ENCODE results near the gene MLEC.

The MLEC gene, protein sequence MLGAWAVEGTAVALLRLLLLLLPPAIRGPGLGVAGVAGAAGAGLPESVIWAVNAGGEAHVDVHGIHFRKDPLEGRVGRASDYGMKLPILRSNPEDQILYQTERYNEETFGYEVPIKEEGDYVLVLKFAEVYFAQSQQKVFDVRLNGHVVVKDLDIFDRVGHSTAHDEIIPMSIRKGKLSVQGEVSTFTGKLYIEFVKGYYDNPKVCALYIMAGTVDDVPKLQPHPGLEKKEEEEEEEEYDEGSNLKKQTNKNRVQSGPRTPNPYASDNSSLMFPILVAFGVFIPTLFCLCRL

DNA sequence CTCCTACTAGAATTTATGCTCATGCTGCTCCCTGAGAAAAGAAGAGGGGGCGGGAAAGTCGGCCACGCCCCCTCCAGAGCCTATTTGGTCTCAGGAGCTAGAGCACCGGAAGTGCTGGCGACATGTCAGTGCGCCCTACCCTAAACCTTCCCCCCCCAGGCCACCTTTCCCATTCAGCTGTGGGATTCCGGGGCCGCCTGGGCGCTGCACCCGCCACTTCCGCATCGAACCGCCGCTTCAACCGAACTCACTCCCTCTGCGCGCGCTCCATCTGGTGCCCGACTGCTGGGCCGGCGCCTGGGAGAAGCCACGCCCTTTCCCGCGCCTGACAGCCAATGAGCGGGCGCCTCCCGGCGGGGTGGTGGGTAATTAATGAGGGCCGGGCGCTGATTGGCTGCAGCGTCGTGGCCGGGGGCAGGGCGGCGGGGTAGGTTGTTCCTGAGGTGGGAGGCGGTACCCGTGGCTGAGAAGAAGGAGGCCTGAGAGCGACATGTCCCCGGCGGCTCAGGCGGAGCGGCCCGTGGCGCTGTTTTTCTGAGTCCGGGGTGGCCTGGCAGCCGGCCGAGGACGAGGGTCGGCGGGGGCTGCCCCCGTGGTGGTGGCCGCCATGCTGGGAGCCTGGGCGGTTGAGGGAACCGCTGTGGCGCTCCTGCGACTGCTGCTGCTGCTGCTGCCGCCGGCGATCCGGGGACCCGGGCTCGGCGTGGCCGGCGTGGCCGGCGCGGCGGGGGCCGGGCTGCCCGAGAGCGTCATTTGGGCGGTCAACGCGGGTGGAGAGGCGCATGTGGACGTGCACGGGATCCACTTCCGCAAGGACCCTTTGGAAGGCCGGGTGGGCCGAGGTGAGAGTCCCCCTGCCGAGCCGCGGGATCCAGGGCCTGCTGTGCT, at the start of gene MLEC:
MLEC (plus strand) TSS at position 460 of the 888 bp plus-strand sequence; CDS start at position 608, 148 bp downstream.
- TF ChIP-seq, protein P1, sequence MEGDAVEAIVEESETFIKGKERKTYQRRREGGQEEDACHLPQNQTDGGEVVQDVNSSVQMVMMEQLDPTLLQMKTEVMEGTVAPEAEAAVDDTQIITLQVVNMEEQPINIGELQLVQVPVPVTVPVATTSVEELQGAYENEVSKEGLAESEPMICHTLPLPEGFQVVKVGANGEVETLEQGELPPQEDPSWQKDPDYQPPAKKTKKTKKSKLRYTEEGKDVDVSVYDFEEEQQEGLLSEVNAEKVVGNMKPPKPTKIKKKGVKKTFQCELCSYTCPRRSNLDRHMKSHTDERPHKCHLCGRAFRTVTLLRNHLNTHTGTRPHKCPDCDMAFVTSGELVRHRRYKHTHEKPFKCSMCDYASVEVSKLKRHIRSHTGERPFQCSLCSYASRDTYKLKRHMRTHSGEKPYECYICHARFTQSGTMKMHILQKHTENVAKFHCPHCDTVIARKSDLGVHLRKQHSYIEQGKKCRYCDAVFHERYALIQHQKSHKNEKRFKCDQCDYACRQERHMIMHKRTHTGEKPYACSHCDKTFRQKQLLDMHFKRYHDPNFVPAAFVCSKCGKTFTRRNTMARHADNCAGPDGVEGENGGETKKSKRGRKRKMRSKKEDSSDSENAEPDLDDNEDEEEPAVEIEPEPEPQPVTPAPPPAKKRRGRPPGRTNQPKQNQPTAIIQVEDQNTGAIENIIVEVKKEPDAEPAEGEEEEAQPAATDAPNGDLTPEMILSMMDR (IDR thresholded peaks at IDR 0.05) = no peak

DNA sequence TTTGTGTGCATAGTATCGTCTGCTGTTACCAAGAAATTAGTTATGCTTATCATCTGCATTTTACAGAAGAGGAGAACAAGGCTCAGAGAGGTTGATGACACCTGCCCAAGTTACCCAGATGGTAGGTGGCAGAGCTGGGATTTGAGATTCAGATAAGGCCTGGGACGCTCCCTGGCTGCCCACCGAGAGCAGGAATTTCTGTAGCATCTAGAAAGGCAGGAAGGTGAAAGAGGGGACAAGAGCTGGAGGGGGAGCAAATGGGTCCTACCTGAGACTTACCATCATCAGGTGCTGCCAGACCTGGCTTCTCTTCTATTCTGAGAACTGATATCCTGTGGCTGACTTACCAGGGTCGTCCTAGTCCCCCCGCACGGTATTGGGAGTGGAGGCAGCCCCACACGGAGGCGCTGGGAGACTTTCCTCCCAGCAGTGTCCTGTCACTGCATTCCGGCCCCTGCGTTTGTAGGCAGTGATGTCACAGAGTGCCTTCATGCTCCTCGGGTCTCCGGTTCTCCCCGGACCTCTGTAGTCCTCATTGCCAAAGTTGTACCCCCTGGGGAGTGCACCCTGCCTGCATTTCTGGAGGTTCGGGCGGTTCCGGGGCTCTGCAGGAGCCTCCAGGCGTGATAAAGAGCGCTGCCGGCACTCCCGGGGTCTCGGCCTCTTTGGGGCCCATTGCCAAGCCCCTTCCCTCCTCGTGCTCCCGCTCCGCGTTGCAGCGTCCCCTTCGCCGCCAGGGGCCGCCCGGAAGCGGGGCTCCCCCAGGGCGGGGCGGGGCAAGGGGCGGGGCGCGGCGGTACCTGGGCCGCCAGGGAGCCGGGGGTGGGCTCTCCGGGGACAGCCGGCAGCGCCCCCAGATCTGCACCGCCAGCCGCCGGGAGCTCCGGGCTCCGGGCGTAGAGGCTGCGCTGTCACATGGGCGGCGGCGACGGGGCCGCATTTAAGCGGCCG, 46.9 kb upstream of the MLEC start, which contains the start of gene CABP1:
CABP1 (plus strand) TSS at position 856 of the 951 bp plus-strand sequence; CDS start at position 916, 60 bp downstream.
- TF ChIP-seq, protein P1 (IDR thresholded peaks at IDR 0.05) = peak; percentile 35

DNA sequence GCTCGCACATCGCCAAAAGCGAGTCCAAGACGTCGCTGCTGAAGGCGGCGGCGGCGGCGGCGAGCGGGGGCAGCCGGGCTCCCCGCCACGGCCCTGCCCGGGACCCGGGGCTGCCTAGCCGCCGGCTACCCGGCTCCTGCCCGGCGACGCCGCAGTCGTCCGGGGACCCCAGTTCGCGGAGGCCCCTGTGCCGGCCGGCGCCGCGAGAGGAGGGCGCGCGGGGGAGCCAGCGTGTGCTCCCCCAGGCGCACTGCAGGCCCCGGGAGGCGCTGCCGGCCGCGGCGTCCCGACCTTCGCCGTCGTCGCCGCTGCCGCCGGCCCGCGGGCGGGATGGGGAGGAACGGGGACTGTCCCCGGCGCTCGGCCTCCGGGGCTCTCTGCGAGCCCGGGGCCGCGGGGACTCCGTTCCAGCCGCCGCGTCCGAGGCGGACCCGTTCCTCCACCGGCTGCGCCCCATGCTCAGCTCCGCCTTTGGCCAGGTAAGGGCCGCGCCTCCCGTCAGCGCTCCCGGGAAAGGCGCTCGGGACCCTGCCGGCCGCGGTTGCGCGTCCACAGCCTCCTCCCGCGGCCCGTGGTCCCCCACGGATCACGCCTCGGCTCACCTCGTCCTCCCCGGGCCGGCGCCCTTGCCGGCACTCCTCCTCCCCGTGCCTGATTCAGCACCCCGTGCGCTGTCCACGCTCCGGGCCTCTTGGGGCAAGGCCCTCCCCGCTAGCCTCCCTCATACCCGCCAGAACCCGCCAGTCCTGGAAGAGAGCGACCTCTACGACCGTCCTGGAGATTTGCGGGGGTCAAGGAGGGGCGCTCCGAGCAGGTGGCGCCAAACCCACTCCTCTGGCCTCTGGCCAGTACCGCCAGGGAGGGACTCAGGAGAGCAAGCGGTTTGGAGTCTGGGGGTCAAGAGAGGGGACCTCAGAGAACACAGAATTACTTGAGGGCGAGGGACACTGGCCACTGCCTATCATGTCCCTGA, 45.8 kb upstream of the MLEC start:
- TF ChIP-seq, protein P1 (IDR thresholded peaks at IDR 0.05) = no peak

DNA sequence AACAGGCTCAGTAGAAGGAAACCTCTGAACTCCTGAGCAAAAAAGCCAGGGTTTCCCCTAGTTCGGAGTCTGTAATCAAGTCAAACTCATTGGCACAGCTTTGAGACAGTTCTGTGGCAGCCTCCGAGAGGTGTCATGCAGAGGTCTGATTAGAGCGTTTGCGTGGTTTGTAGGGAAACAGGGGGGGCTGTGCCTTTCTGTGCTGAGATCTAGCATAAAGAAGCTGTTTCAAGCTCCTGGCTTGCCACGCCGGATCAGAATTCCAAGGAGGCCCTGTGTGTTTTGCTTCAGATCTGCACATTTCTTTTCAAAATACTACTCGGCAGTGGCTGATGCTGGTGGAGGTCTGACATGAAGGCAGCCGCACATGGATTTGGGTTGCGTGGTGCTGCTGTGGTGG, 44.8 kb upstream of the MLEC start:
- TF ChIP-seq, protein P1 (IDR thresholded peaks at IDR 0.05) = no peak

DNA sequence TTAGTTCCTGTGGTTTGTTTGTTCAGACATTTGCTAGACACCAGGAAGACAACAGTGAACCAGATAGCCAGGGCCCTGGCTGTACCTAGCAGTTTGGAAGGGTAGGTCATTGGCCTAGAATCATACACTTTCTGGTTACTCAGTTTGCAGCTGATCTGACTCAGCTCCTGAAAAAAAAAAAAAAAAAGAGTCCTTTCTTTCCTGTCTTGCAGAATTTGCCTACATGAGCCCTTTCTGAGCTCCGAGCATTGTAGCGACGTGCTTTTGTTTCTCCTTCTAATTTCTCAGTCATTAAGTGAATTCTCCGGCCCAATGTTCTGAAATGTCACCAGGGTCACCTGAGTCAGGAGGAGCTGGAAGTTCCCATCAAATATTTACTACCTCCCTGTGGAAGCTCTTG, 44.1 kb upstream of the MLEC start:
- TF ChIP-seq, protein P1 (IDR thresholded peaks at IDR 0.05) = no peak

DNA sequence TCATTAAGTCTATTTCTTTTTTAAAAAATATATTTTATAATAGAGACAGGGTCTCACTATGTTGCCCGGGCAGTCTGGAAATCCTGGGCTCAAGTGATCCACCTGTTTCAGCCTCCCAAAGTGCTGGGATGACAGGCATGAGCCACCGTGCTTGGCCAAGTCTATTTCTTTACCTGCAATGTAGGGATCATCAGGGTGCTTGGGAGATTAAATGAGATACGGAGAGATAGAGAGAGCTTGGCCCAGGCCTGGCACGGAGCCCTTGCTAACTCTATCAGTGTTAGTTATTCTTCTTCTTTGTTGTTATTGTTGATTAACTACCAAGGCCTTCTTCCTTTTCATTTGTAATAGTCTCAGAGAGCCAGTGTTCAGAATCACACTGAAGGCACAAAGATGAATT, 43.4 kb upstream of the MLEC start:
- TF ChIP-seq, protein P1 (IDR thresholded peaks at IDR 0.05) = no peak

All from LNCAP (cell line).